Mesenchymal stem cell (in vitro differentiated cells and primary cell): ENCODE measurements around the gene SLC9A2.
A peak's percentile ranks its signal among the peaks of the same experiment; 100 is the strongest.

ENCODE experiments used
- DNase-seq: peaks from one replicate; pipeline ENCODE4 v3.0.0-alpha.2; 2013
- H2AFZ ChIP-seq: one replicate; pipeline ENCODE4 v1.6.1; 2013; ENCODE audit warnings: low read depth, mild to moderate bottlenecking, control low read depth, inconsistent platforms, low read length, moderate library complexity
- H2AK5ac ChIP-seq: 2 replicates; pipeline ENCODE4 v1.6.1; 2013; ENCODE audit warnings: low read length, moderate library complexity, mild to moderate bottlenecking, inconsistent platforms; ENCODE audit not compliant: severe bottlenecking
- H2BK120ac ChIP-seq: one replicate; pipeline ENCODE4 v1.6.1; 2013; ENCODE audit warnings: low read depth, mild to moderate bottlenecking, inconsistent platforms, low read length, moderate library complexity
- H2BK12ac ChIP-seq, 2 experiments: one replicate each; pipeline ENCODE4 v1.6.1; 2013; ENCODE audit warnings: inconsistent platforms in 2 of 2, low read length in 2 of 2, mild to moderate bottlenecking in 2 of 2, moderate library complexity in 2 of 2, control low read depth in 1 of 2
- H2BK15ac ChIP-seq: one replicate; pipeline ENCODE4 v1.6.1; 2013; ENCODE audit warnings: mild to moderate bottlenecking, low read depth, inconsistent platforms; ENCODE audit not compliant: poor library complexity, severe bottlenecking
- H2BK5ac ChIP-seq: 2 replicates; pipeline ENCODE4 v1.6.1; 2013; ENCODE audit warnings: low read depth, mild to moderate bottlenecking, low read length, control low read depth, inconsistent platforms; ENCODE audit not compliant: poor library complexity, severe bottlenecking
- H3K14ac ChIP-seq, 2 experiments: one replicate each; pipeline ENCODE4 v1.6.1; 2013; ENCODE audit warnings: inconsistent platforms in 2 of 2, low read length in 2 of 2, control low read depth in 1 of 2, mild to moderate bottlenecking in 1 of 2, moderate library complexity in 1 of 2
- H3K18ac ChIP-seq, 2 experiments: one replicate each; pipeline ENCODE4 v1.6.1; 2013; ENCODE audit warnings: inconsistent platforms in 2 of 2, low read length in 2 of 2, control low read depth in 1 of 2, low read depth in 1 of 2, mild to moderate bottlenecking in 1 of 2
- H3K23ac ChIP-seq, 2 experiments: one replicate each; pipeline ENCODE4 v1.6.1; 2013; ENCODE audit warnings: inconsistent platforms in 2 of 2, low read length in 2 of 2, mild to moderate bottlenecking in 2 of 2, moderate library complexity in 2 of 2, control low read depth in 1 of 2
- H3K27ac ChIP-seq: 2 replicates; pipeline ENCODE4 v1.5.1; 2013; ENCODE audit warnings: mild to moderate bottlenecking, moderate library complexity, low read length, control low read depth, inconsistent platforms; ENCODE audit not compliant: poor library complexity, severe bottlenecking
- H3K27me3 ChIP-seq, 2 experiments: 2 replicates each; pipeline versions ENCODE4 v1.6.1 to v1.7.0; 2013; ENCODE audit warnings: low read length in 2 of 2, mild to moderate bottlenecking in 2 of 2, moderate library complexity in 2 of 2, control low read depth in 1 of 2, inconsistent platforms in 1 of 2; ENCODE audit not compliant: control insufficient read depth in 1 of 2, insufficient read depth in 1 of 2
- H3K36me3 ChIP-seq, 2 experiments: 2 replicates each; pipeline versions ENCODE4 v1.6.1 to v1.7.0; 2013; ENCODE audit warnings: low read length in 2 of 2, control low read depth in 1 of 2, inconsistent platforms in 1 of 2, low read depth in 1 of 2, mild to moderate bottlenecking in 1 of 2; ENCODE audit not compliant: insufficient read depth in 2 of 2, control insufficient read depth in 1 of 2
- H3K4ac ChIP-seq, 2 experiments: one replicate each; pipeline ENCODE4 v1.6.1; 2013; ENCODE audit warnings: inconsistent platforms in 2 of 2, low read length in 2 of 2, mild to moderate bottlenecking in 2 of 2, moderate library complexity in 2 of 2, control low read depth in 1 of 2, low read depth in 1 of 2
- H3K4me1 ChIP-seq: 2 replicates; pipeline ENCODE4 v1.6.1; 2013; ENCODE audit warnings: low read depth, low read length, control low read depth; ENCODE audit not compliant: control insufficient read depth, insufficient read depth
- H3K4me2 ChIP-seq: 2 replicates; pipeline ENCODE4 v1.6.1; 2013; ENCODE audit warnings: low read length, mild to moderate bottlenecking, inconsistent platforms; ENCODE audit not compliant: poor library complexity, severe bottlenecking
- H3K4me3 ChIP-seq, 2 experiments: 2 replicates each; pipeline versions ENCODE4 v1.5.1 to v1.7.0; 2013; ENCODE audit warnings: low read length in 2 of 2, mild to moderate bottlenecking in 2 of 2, control low read depth in 1 of 2, low read depth in 1 of 2; ENCODE audit not compliant: insufficient read depth in 1 of 2
- H3K79me1 ChIP-seq: replicated peaks from 2 replicates; pipeline ENCODE4 v1.6.1; 2013; ENCODE audit warnings: mild to moderate bottlenecking, control low read depth, low read length, inconsistent platforms; ENCODE audit not compliant: poor library complexity, severe bottlenecking
- H3K9ac ChIP-seq: 2 replicates; pipeline ENCODE4 v1.7.0; 2013; ENCODE audit warnings: mild to moderate bottlenecking, low read length, moderate library complexity
- H3K9me3 ChIP-seq: 2 replicates; pipeline ENCODE4 v1.7.0; 2013; ENCODE audit warnings: mild to moderate bottlenecking, low read length; ENCODE audit not compliant: control insufficient read depth
- H4K8ac ChIP-seq: one replicate; pipeline ENCODE4 v1.6.1; 2013; ENCODE audit warnings: inconsistent platforms, mild to moderate bottlenecking, low read length, moderate library complexity
- H4K91ac ChIP-seq: one replicate; pipeline ENCODE4 v1.6.1; 2013; ENCODE audit warnings: mild to moderate bottlenecking, low read length, inconsistent platforms
- WGBS: methylation state at CpG from one replicate; pipeline ENCODE4 v1.1.7; 2013; ENCODE audit warnings: mixed read lengths; 5-methylcytosine and 5-hydroxymethylcytosine counted together

The SLC9A2 gene

DNA sequence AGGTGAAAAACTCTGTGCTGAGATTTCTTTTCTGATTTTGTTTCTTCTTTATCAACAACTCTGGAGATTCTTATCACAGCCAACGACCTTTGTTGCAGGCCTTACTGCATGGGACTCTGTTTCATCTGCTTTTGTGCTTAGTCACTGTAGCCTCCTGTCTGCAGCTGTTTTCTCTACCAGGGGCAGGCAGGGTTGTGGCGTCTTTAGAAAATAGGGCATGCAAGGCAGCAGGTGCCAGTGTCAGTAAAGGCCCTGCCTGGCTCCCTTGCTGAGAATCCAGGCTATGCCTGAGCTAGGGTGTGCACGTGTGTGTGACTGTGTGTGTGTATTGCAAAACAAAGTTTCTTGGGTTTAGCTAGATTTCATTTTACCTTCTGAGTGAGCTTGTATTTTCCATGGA is 14.6 kb upstream of the SLC9A2 start:
- H3K27ac ChIP-seq: no peak overlapping the region
- no peaks in the 10 kb centered on the region for H3K4me1 ChIP-seq
- 51% methylated on average over 3 of the region's 3 CpGs for WGBS

DNA sequence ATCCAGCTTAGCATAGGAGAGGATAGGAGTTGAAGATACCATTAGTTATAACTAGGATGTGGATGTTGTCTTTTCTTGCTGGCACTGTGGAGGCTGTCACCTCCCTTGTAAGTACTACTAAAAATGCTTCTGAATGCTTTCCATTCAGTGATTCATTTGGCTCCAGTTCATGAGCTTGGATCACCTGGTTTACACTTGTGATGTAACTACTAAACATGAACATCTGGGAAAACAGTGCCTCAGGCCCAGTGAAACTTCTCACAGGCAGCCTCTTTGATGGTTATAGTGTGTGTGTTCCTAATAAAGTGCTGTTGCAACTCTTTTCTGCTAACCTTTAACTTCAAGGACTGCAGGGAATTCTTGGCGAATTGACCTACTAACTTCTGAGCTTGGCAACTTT is 13.0 kb upstream of the SLC9A2 start:
- no peaks in the 10 kb centered on the region for H3K9me3 ChIP-seq
- H3K27ac ChIP-seq: no peak overlapping the region
- H3K14ac ChIP-seq: no peak overlapping the region
- no peak overlapping the region for H2AK5ac ChIP-seq
- no peak overlapping the region for H3K4me3 ChIP-seq
- no peak overlapping the region for H3K4me2 ChIP-seq
- no peak overlapping the region for H2BK15ac ChIP-seq
- no peak for DNase-seq
- no peak overlapping the region for H2BK12ac ChIP-seq
- no peak overlapping the region for H4K91ac ChIP-seq
- H3K4ac ChIP-seq: no peak overlapping the region
- no peak overlapping the region for H4K8ac ChIP-seq
- H3K36me3 ChIP-seq: no peaks in the 10 kb centered on the region
- no peak overlapping the region for H2AFZ ChIP-seq
- H3K23ac ChIP-seq: no peak overlapping the region
- H3K9ac ChIP-seq: no peak overlapping the region
- peaks cover 0 to 9% of the 10 kb centered on the region in 2 experiments for H3K27me3 ChIP-seq
- 77% methylated on average over 1 of the region's 1 CpG for WGBS
- no peaks in the 10 kb centered on the region for H3K4me1 ChIP-seq
- no peaks in the 10 kb centered on the region for H3K79me1 ChIP-seq
- no peak overlapping the region for H2BK5ac ChIP-seq
- no peak overlapping the region for H2BK120ac ChIP-seq
- H3K18ac ChIP-seq: no peak overlapping the region

More for the DNA sequence above, 14.6 kb upstream of the SLC9A2 start:
- H3K14ac ChIP-seq: no peak overlapping the region
- H3K4me2 ChIP-seq: no peak overlapping the region
- DNase-seq: no peak
- H2BK12ac ChIP-seq: no peak overlapping the region
- H3K18ac ChIP-seq: no peak overlapping the region
- no peak overlapping the region for H2BK120ac ChIP-seq
- no peaks in the 10 kb centered on the region for H3K79me1 ChIP-seq
- H4K8ac ChIP-seq: no peak overlapping the region
- H3K36me3 ChIP-seq: no peaks in the 10 kb centered on the region
- no peaks in the 10 kb centered on the region for H3K9me3 ChIP-seq
- peaks cover 0 to 15% of the 10 kb centered on the region in 2 experiments for H3K27me3 ChIP-seq
- no peak overlapping the region for H2BK15ac ChIP-seq
- no peak overlapping the region for H2AK5ac ChIP-seq
- no peak overlapping the region for H3K4ac ChIP-seq
- no peak overlapping the region for H3K9ac ChIP-seq
- no peak overlapping the region for H3K4me3 ChIP-seq
- no peak overlapping the region for H4K91ac ChIP-seq
- no peak overlapping the region for H3K23ac ChIP-seq
- H2AFZ ChIP-seq: no peak overlapping the region
- no peak overlapping the region for H2BK5ac ChIP-seq

DNA sequence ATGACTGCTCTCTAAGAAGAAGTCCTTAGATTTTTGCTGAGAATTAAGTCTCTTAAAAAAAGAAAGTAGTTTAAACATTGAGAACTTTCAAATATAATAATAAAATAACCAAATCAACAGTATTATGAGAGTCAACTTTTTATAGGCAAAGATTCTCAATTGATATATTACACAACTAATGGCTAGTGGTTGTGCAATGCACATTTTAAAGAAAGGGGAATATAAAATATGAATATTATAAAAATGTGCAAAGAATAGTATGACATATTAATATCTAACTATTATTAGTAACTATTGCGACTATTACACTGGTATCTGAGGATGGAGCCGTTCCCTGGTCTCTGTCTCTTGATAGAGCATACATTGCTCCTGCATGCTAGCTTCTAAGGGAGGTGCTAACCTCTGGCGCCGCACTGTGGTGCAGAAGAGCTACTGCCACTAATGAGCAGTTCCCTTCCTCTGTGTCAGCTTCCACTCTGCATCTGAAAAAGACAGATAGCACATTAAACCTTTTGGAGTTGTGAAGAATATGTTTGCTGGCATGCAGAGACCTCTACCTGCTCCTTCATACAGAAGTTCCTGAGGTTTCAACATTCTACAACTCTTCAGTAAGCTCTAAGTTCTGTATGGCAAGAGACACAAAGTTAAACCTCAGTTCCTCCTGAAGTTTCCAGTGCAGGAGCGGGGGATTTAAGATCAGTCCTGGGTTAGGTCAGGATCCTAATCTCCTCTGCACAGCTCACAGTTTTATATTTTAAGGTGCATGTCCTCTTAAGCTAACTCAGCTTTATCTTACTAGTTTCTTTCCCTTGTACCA is 3.5 kb upstream of the SLC9A2 start:
- H3K9ac ChIP-seq: no peak overlapping the region
- 32% methylated on average over 5 of the region's 5 CpGs for WGBS

DNA sequence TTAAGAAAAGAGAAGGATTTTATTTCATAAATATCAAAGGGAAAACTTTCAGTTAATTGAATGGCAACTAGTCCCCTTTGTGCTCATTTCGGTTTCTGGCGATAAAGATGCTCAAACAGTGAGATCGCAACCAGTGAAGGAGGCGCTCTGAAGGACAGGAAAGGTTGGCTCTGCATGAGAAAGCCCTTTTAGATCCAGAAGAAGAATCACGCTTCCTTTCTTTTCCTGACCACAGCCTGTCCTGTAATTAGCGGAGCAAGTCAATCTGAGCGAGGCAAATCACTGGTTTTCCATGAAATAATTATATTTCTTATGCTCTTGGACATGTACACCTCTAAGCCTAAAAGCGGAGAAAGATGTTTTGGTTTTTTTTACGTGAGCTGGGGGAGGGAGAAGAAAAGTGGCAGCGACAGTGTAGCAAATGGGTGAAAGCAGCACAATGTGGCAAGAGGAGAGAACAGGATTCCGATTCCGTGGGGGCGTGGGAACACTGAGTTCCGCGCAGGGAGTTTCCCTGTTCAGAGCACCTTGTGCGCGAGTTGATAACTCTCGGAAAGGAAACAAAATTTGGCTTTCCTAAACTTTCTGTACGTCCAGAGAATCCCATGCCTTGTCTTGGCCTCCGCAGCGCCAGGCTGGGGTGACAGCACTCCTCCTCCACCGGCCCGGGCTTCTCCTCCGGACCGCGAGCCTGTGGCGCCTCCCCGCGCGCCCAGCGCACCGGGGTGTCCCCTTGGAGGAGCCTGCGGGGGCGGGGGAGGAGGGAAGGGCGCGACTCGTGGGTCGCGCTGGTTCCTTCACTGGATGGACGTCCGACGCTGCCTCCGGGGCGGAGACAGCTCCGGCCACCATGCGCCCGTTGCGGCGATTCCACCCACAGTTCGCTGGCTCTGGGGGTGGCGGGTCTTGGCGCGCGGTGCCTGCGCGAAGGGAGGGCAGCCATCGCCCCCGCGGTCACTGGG is 620 bp upstream of the SLC9A2 start:
- Histone ChIP-seq H2BK5ac (no peak overlapping the region), H4K8ac (no peak overlapping the region), H3K79me1 (no peaks in the 10 kb centered on the region), H3K4me2 (peak overlapping the region; percentile 99), H3K23ac (no peak overlapping the region), H3K9me3 (no peaks in the 10 kb centered on the region), H4K91ac (no peak overlapping the region), H3K14ac (no peak overlapping the region), H3K18ac (peak overlapping the region in 1 of 2 experiments; percentile 22), H3K36me3 (peaks cover 0 to 4% of the 10 kb centered on the region in 2 experiments), H3K9ac (peak overlapping the region; percentile 11), H3K4ac (no peak overlapping the region), H3K27ac (no peak overlapping the region), H2BK12ac (no peak overlapping the region), H2BK120ac (no peak overlapping the region), H3K4me3 (peak overlapping the region; percentile 57 to 70), H3K27me3 (peaks cover 69 to 86% of the 10 kb centered on the region in 2 experiments), H2BK15ac (no peak overlapping the region), H3K4me1 (peaks cover 15% of the 10 kb centered on the region), H2AFZ (peak overlapping the region; percentile 37), H2AK5ac (no peak overlapping the region)
- 9% methylated on average over 41 of the region's 59 CpGs for WGBS
- peak; percentile 15 for DNase-seq

More for the DNA sequence above, 3.5 kb upstream of the SLC9A2 start:
- Histone ChIP-seq H2BK5ac (no peak overlapping the region), H3K14ac (no peak overlapping the region), H3K4ac (no peak overlapping the region), H3K27me3 (peaks cover 44 to 81% of the 10 kb centered on the region in 2 experiments), H3K23ac (no peak overlapping the region), H4K91ac (no peak overlapping the region), H4K8ac (no peak overlapping the region), H2AK5ac (no peak overlapping the region), H3K79me1 (no peaks in the 10 kb centered on the region), H3K36me3 (peaks cover 0 to 4% of the 10 kb centered on the region in 2 experiments), H3K9me3 (no peaks in the 10 kb centered on the region), H2AFZ (no peak overlapping the region), H3K27ac (no peak overlapping the region), H3K4me3 (no peak overlapping the region), H2BK120ac (no peak overlapping the region), H3K4me1 (peaks cover 15% of the 10 kb centered on the region), H2BK15ac (no peak overlapping the region), H2BK12ac (no peak overlapping the region), H3K4me2 (no peak overlapping the region), H3K18ac (no peak overlapping the region)
- peak; percentile 65 for DNase-seq
